T-cell (primary cell): ENCODE measurements around the gene STXBP5. TPM values are rescaled to one million over a fixed set of nuclear protein-coding genes. Genes with fewer than 3 reads are reported as not detected.
"Not testable (repeated sequence)": the region's sequence is repeated elsewhere in the genome, so short reads cannot be mapped to it uniquely, and the experiment has no call there.

Source experiments
- ATAC-seq, 4 experiments: fragments of 200-7000 bp in 3 of 4; fragments of 150-1000 bp in 1 of 4; cut with Tn5 transposase; replicated peaks in 1 of 4; 1 replicate in 3 of 4; 2 replicates in 1 of 4; pipeline ENCODE4 v1.10.0; 2021; ENCODE audit warnings: moderate library complexity in 3 of 4, mild to moderate bottlenecking in 2 of 4, moderate number of reproducible peaks in 1 of 4
- CTCF ChIA-PET, 2 donors: fragments of 300-600 bp; sonication (Branson Sonifier 250); formaldehyde crosslinking; loops; one replicate each; lab custom pipeline; 2022; ENCODE audit warnings: antibody characterized with exemption in 2 of 2; lab: Charles Lee
- POLR2A ChIA-PET, 2 donors: fragments of 300-600 bp; sonication (Branson Sonifier 250); formaldehyde crosslinking; loops; one replicate each; lab custom pipeline; 2022; ENCODE audit warnings: antibody characterized with exemption in 2 of 2; lab: Charles Lee
- DNase-seq, 35 experiments: peaks; one replicate each; pipeline versions ENCODE4 v3.0.0 to v3.0.0-alpha.2; 2013 to 2023
- H3K27ac ChIP-seq: one replicate; pipeline ENCODE4 v1.5.1; 2013; ENCODE audit warnings: low read length
- H3K27me3 ChIP-seq, 2 experiments: replicated peaks in 1 of 2; 1 replicate in 1 of 2; 2 replicates in 1 of 2; pipeline versions ENCODE4 v1.6.1 to v1.7.0; 2013; ENCODE audit warnings: low read length in 1 of 2, mixed read lengths in 1 of 2; ENCODE audit not compliant: control insufficient read depth in 2 of 2, insufficient read depth in 2 of 2; ENCODE audit errors: extremely low read depth in 1 of 2
- H3K36me3 ChIP-seq, 2 donors: 1 replicate in 1 of 2; 2 replicates in 1 of 2; pipeline versions ENCODE4 v1.6.1 to v1.7.0; 2013; ENCODE audit warnings: low read length in 1 of 2; ENCODE audit not compliant: control insufficient read depth in 2 of 2, insufficient read depth in 1 of 2; ENCODE audit errors: extremely low read depth in 1 of 2
- H3K4me1 ChIP-seq, 2 experiments: 1 replicate in 1 of 2; 2 replicates in 1 of 2; pipeline versions ENCODE4 v1.6.1 to v1.7.0; 2013; ENCODE audit warnings: low read length in 2 of 2, mixed read lengths in 1 of 2; ENCODE audit not compliant: insufficient read depth in 2 of 2, control insufficient read depth in 1 of 2; ENCODE audit errors: extremely low read depth in 1 of 2
- H3K4me3 ChIP-seq, 2 donors: 1 replicate in 1 of 2; 2 replicates in 1 of 2; pipeline versions ENCODE4 v1.5.1 to v1.7.0; 2013; ENCODE audit warnings: mild to moderate bottlenecking in 2 of 2, low read length in 1 of 2, moderate library complexity in 1 of 2; ENCODE audit not compliant: control insufficient read depth in 1 of 2; ENCODE audit errors: extremely low read depth in 1 of 2
- H3K9me3 ChIP-seq: 2 replicates; pipeline ENCODE4 v1.7.0; 2013
- H3K27ac Mint-ChIP-seq, 2 donors: one replicate each; pipeline ENCODE4 v1.8.0; 2020 to 2021; ENCODE audit warnings: mild to moderate bottlenecking in 2 of 2, mixed read lengths in 2 of 2
- H3K27me3 Mint-ChIP-seq, 2 donors: one replicate each; pipeline ENCODE4 v1.8.0; 2021 to 2022; ENCODE audit warnings: mixed read lengths in 2 of 2
- H3K36me3 Mint-ChIP-seq: one replicate; pipeline ENCODE4 v1.8.0; 2021; ENCODE audit warnings: mixed read lengths
- H3K4me1 Mint-ChIP-seq, 3 donors: one replicate each; pipeline ENCODE4 v1.8.0; 2020 to 2022; ENCODE audit warnings: mixed read lengths in 3 of 3, mild to moderate bottlenecking in 1 of 3
- H3K4me3 Mint-ChIP-seq, 3 donors: one replicate each; pipeline ENCODE4 v1.8.0; 2020 to 2022; ENCODE audit warnings: mild to moderate bottlenecking in 3 of 3, mixed read lengths in 3 of 3, moderate library complexity in 3 of 3
- H3K9me3 Mint-ChIP-seq, 3 donors: one replicate each; pipeline ENCODE4 v1.8.0; 2020 to 2022; ENCODE audit warnings: mixed read lengths in 3 of 3
- WGBS: methylation state at CpG from one replicate; pipeline ENCODE4 v1.1.5; 2013; ENCODE audit warnings: missing lambda C conversion rate; ENCODE audit not compliant: insufficient coverage; 5-methylcytosine and 5-hydroxymethylcytosine counted together
- total RNA-seq, 35 experiments: library from RNA in 6 of 35; stranded (reverse) in 6 of 35; fragments of 120-200 nt in 1 of 35; gene quantifications; one replicate each; pipeline versions ENCODE4 v1.2.1 to v1.2.4 and lab custom pipeline; 2013 to 2026

STXBP5 gene
- total RNA-seq, 5 donors from 2014 or later (not counting 1 experiment from before 2014, with no cell fraction given) = 24.1 to 35.4 (median 27.8) TPM

DNA sequence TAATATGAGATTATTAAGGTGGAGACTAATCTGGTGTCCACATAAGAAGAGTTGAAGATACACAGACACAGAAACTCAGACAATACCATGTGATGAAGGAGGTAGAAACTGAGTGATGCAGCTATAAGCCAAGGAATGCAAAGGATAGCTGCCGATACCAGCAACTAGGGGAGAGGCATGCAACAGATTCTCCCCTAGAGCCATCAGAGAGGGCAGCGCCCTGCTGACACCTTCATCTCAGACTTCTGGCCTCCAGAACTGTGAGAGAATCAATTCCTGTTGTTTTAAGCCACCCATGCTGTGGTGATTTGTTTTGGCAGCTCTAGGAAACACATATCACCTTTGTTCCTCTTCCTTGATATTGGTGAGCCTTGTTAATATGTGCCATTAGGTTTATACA is 41.5 kb downstream of the STXBP5 start:
- peaks cover 0 to 9% (median 0%) of the 10 kb centered on the region in 3 donors for H3K9me3 Mint-ChIP-seq
- CTCF ChIA-PET = interaction anchor here in 1 of 2 donors (1.0 kb wide), 1 partner anchor 13 kb away, joined by 3 read pairs; no protein-coding TSS in a partner anchor
- DNase-seq = no peak
- POLR2A ChIA-PET = interaction anchor here in 1 of 2 donors (0.6 kb wide), 1 partner anchor 481 kb away, joined by 3 read pairs; no protein-coding TSS in a partner anchor
- H3K27ac ChIP-seq = no peak overlapping the region
- peaks cover 0 to 9% (median 1%) of the 10 kb centered on the region in 3 donors for H3K4me1 Mint-ChIP-seq
- no peak overlapping the region for H3K4me3 Mint-ChIP-seq
- no peak overlapping the region for H3K4me3 ChIP-seq
- H3K4me1 ChIP-seq = no peaks in the 10 kb centered on the region
- no peaks in the 10 kb centered on the region for H3K9me3 ChIP-seq
- H3K27ac Mint-ChIP-seq = no peak overlapping the region
- H3K27me3 ChIP-seq = no peaks in the 10 kb centered on the region
- ATAC-seq = no peak
- H3K36me3 ChIP-seq = peaks cover 0 to 16% of the 10 kb centered on the region in 2 donors
- WGBS = no CpG with 5 or more reads among the region's 2 CpGs
- H3K36me3 Mint-ChIP-seq = peaks cover 57% of the 10 kb centered on the region
- H3K27me3 Mint-ChIP-seq = no peaks in the 10 kb centered on the region

GRCh38 chr6:147246853-147247635 is 42.8 kb downstream of the STXBP5 start:
- H3K4me1 ChIP-seq = no peaks in the 10 kb centered on the region
- no peak overlapping the region for H3K27ac ChIP-seq
- CTCF ChIA-PET = no interaction called here
- no peak for DNase-seq
- WGBS = no CpG with 5 or more reads among the region's 5 CpGs
- peaks cover 63% of the 10 kb centered on the region for H3K36me3 Mint-ChIP-seq
- peaks cover 0 to 24% of the 10 kb centered on the region in 2 donors for H3K36me3 ChIP-seq
- no peak overlapping the region for H3K27ac Mint-ChIP-seq
- H3K4me3 ChIP-seq = no peak overlapping the region
- no peak overlapping the region for H3K4me3 Mint-ChIP-seq
- no peaks in the 10 kb centered on the region for H3K27me3 ChIP-seq
- POLR2A ChIA-PET = no interaction called here
- H3K27me3 Mint-ChIP-seq = no peaks in the 10 kb centered on the region
- H3K9me3 Mint-ChIP-seq = peaks cover 0 to 9% (median 0%) of the 10 kb centered on the region in 3 donors
- H3K4me1 Mint-ChIP-seq = peaks cover 0 to 8% (median 1%) of the 10 kb centered on the region in 3 donors
- ATAC-seq = no peak
- H3K9me3 ChIP-seq = no peaks in the 10 kb centered on the region

GRCh38 chr6:147248859-147249258 is 44.6 kb downstream of the STXBP5 start:
- Histone ChIP-seq H3K9me3 (no peaks in the 10 kb centered on the region), H3K4me3 (no peak overlapping the region), H3K36me3 (peaks cover 0 to 24% of the 10 kb centered on the region in 2 donors), H3K27ac (no peak overlapping the region), H3K4me1 (no peaks in the 10 kb centered on the region), H3K27me3 (no peaks in the 10 kb centered on the region)
- Mint-ChIP-seq H3K4me1 (peaks cover 0 to 8% (median 4%) of the 10 kb centered on the region in 3 donors), H3K9me3 (peaks cover 0 to 9% (median 8%) of the 10 kb centered on the region in 3 donors), H3K36me3 (peaks cover 63% of the 10 kb centered on the region), H3K27ac (no peak overlapping the region), H3K4me3 (no peak overlapping the region), H3K27me3 (no peaks in the 10 kb centered on the region)
- 100% methylated on average over 1 of the region's 1 CpG for WGBS
- POLR2A ChIA-PET = interaction anchor here in 1 of 2 donors (0.7 kb wide), 1 partner anchor 7 kb away, joined by 3 read pairs; no protein-coding TSS in a partner anchor
- DNase-seq (no peak), ATAC-seq (no peak)
- CTCF ChIA-PET = interaction anchor here (0.6 to 0.7 kb wide), 2 partner anchors 9 to 326 kb away, joined by 3 to 9 read pairs; no protein-coding TSS in a partner anchor

- H3K9me3 Mint-ChIP-seq = peaks cover 0 to 9% (median 8%) of the 10 kb centered on the region in 3 donors
- H3K4me1 Mint-ChIP-seq = peaks cover 4 to 13% (median 8%) of the 10 kb centered on the region in 3 donors
- CTCF ChIA-PET = interaction anchor here in 1 of 2 donors (0.6 kb wide), 1 partner anchor 392 kb away, joined by 3 read pairs; no protein-coding TSS in a partner anchor
- Histone ChIP-seq H3K27me3 (no peaks in the 10 kb centered on the region), H3K4me1 (peaks cover 0 to 2% of the 10 kb centered on the region in 2 experiments), H3K4me3 (no peak overlapping the region), H3K9me3 (no peaks in the 10 kb centered on the region), H3K36me3 (peaks cover 0 to 15% of the 10 kb centered on the region in 2 donors), H3K27ac (no peak overlapping the region)
- 98% methylated on average over 14 of the region's 16 CpGs for WGBS
- peaks cover 53% of the 10 kb centered on the region for H3K36me3 Mint-ChIP-seq
- no peaks in the 10 kb centered on the region for H3K27me3 Mint-ChIP-seq
- H3K27ac Mint-ChIP-seq = no peak overlapping the region
- H3K4me3 Mint-ChIP-seq = no peak overlapping the region
- ATAC-seq (no peak), DNase-seq (no peak)
- POLR2A ChIA-PET = interaction anchor here in 1 of 2 donors (0.6 kb wide), 1 partner anchor 34 kb away, joined by 5 read pairs; no protein-coding TSS in a partner anchor
These were observed 46.9 kb downstream of the STXBP5 start for GRCh38 chr6:147251072-147251471.

GRCh38 chr6:147254929-147255473 is 50.8 kb downstream of the STXBP5 start:
- ATAC-seq, H3K4me1 ChIP-seq, H3K4me3 Mint-ChIP-seq, H3K27me3 ChIP-seq, H3K27me3 Mint-ChIP-seq, POLR2A ChIA-PET, H3K9me3 Mint-ChIP-seq, DNase-seq, CTCF ChIA-PET, H3K9me3 ChIP-seq, H3K27ac ChIP-seq, H3K4me3 ChIP-seq, H3K36me3 ChIP-seq: not testable (repeated sequence)
- WGBS = 92% methylated on average over 2 of the region's 6 CpGs
- Mint-ChIP-seq H3K4me1 (peaks cover 4 to 19% (median 8%) of the 10 kb centered on the region in 3 donors), H3K36me3 (peaks cover 38% of the 10 kb centered on the region), H3K27ac (peak overlapping the region in 1 of 2 donors; percentile 11)

DNA sequence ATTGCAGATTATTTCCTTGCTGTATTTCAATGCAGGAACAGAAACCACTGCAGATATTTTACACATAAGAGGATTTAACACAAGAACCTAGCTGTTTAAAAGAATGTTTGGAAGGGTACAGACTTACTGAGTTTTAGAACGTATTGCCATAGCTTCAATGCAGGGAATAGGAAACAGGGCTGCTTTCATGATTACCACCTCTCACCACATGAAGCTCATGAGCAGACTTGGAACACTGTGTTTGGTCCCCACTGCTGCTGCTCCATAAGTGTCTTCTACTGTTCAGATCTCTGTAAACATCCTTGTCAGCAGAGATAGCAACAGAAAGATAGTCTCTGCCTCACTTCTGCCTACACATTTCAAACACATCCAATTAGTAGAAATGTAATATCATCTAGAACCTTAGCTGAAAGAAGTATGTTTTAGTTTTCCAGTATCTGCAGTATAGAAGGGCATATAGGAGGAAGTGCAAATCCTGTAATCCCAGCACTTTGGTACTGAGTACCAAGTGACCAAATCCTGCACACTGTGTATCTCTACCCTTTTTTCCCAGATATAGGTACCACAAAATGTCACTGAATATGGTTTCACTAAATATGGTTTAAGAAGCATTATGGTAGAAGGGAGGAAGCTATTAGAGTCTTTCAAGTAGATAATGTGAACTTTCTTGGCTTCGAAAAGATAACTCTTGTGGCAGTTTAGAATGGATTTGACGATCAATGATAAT is 51.9 kb downstream of the STXBP5 start:
- H3K4me3 Mint-ChIP-seq = no peak overlapping the region
- no peak for DNase-seq
- peak in 1 of 4 experiments; percentile 50 for ATAC-seq
- 100% methylated on average over 2 of the region's 3 CpGs for WGBS
- H3K27me3 Mint-ChIP-seq = no peaks in the 10 kb centered on the region
- H3K27ac Mint-ChIP-seq = peak overlapping the region in 1 of 2 donors; percentile 11
- ChIA-PET POLR2A (interaction anchor here in 1 of 2 donors (0.6 kb wide), 1 partner anchor 8 kb away, joined by 3 read pairs; no protein-coding TSS in a partner anchor), CTCF (no interaction called here)
- Histone ChIP-seq H3K36me3 (peaks cover 0 to 5% of the 10 kb centered on the region in 2 donors), H3K4me3 (no peak overlapping the region), H3K4me1 (peaks cover 0 to 2% of the 10 kb centered on the region in 2 experiments), H3K27me3 (no peaks in the 10 kb centered on the region), H3K27ac (no peak overlapping the region), H3K9me3 (no peaks in the 10 kb centered on the region)
- H3K9me3 Mint-ChIP-seq = peaks cover 0 to 8% (median 0%) of the 10 kb centered on the region in 3 donors
- peaks cover 26% of the 10 kb centered on the region for H3K36me3 Mint-ChIP-seq
- H3K4me1 Mint-ChIP-seq = peaks cover 4 to 21% (median 8%) of the 10 kb centered on the region in 3 donors
